ENCODE data around the gene ZNF319. TPM values are rescaled to one million over a fixed set of nuclear protein-coding genes. Genes with fewer than 3 reads are reported as not detected.

ZNF319 gene
- total and polyA plus RNA-seq, 2 donors from 2014 or later: 2.9 to 10.9 TPM

- TF ChIP-seq CTCF (IDR thresholded peaks at IDR 0.05; ENCODE audit: borderline replicate concordance, extremely low read depth, insufficient read depth): no peak
- Histone ChIP-seq H3K36me3 (ENCODE audit: control insufficient read depth in 2 of 3, insufficient read depth in 3 of 3, low read length in 3 of 3) (no peaks in the 10 kb centered on the region), H3K9ac (ENCODE audit: low read length in 3 of 3) (no peak overlapping the region), H3K27ac (ENCODE audit: low read depth in 2 of 2, low read length in 2 of 2) (no peak overlapping the region), H3K27me3 (ENCODE audit: control insufficient read depth, insufficient read depth, low read length) (no peaks in the 10 kb centered on the region), H3K4me3 (ENCODE audit: low read length in 3 of 3) (no peak overlapping the region), H3K9me3 (ENCODE audit: control insufficient read depth in 2 of 3, insufficient read depth in 1 of 3, low read length in 3 of 3) (no peaks in the 10 kb centered on the region), H3K4me1 (ENCODE audit: control insufficient read depth in 2 of 3, insufficient read depth in 2 of 3, low read depth in 1 of 3, low read length in 3 of 3) (no peaks in the 10 kb centered on the region)
- DNase-seq: peak in 1 of 5 donors; percentile 74
- FAIRE-seq: no peak
- intact Hi-C loops (cut with DNase I): no loop called here
These were observed 22.9 kb downstream of the ZNF319 start for GRCh38 chr16:57977418-57978069.

GRCh38 chr16:57976331-57976796 is 24.1 kb downstream of the ZNF319 start:
- DNase-seq: peak in 1 of 5 donors; percentile 35
- H3K36me3 ChIP-seq (ENCODE audit: control insufficient read depth in 2 of 3, insufficient read depth in 3 of 3, low read length in 3 of 3): no peaks in the 10 kb centered on the region
- H3K4me3 ChIP-seq (ENCODE audit: low read length in 3 of 3): no peak overlapping the region
- no peak overlapping the region for H3K27ac ChIP-seq (ENCODE audit: low read depth in 2 of 2, low read length in 2 of 2)
- intact Hi-C loops (cut with DNase I): no loop called here
- H3K9ac ChIP-seq (ENCODE audit: low read length in 3 of 3): no peak overlapping the region
- no peaks in the 10 kb centered on the region for H3K27me3 ChIP-seq (ENCODE audit: control insufficient read depth, insufficient read depth, low read length)
- no peaks in the 10 kb centered on the region for H3K4me1 ChIP-seq (ENCODE audit: control insufficient read depth in 2 of 3, insufficient read depth in 2 of 3, low read depth in 1 of 3, low read length in 3 of 3)
- TF ChIP-seq CTCF (IDR thresholded peaks at IDR 0.05; ENCODE audit: borderline replicate concordance, extremely low read depth, insufficient read depth): no peak
- no peak for FAIRE-seq
- no peaks in the 10 kb centered on the region for H3K9me3 ChIP-seq (ENCODE audit: control insufficient read depth in 2 of 3, insufficient read depth in 1 of 3, low read length in 3 of 3)

- Histone ChIP-seq H3K27ac (ENCODE audit: low read depth in 2 of 2, low read length in 2 of 2) (no peak overlapping the region), H3K36me3 (ENCODE audit: control insufficient read depth in 2 of 3, insufficient read depth in 3 of 3, low read length in 3 of 3) (no peaks in the 10 kb centered on the region), H3K4me3 (ENCODE audit: low read length in 3 of 3) (no peak overlapping the region), H3K27me3 (ENCODE audit: control insufficient read depth, insufficient read depth, low read length) (no peaks in the 10 kb centered on the region), H3K4me1 (ENCODE audit: control insufficient read depth in 2 of 3, insufficient read depth in 2 of 3, low read depth in 1 of 3, low read length in 3 of 3) (no peaks in the 10 kb centered on the region), H3K9ac (ENCODE audit: low read length in 3 of 3) (no peak overlapping the region), H3K9me3 (ENCODE audit: control insufficient read depth in 2 of 3, insufficient read depth in 1 of 3, low read length in 3 of 3) (no peaks in the 10 kb centered on the region)
- intact Hi-C loops (cut with DNase I): no loop called here
- DNase-seq: no peak
- TF ChIP-seq CTCF (IDR thresholded peaks at IDR 0.05; ENCODE audit: borderline replicate concordance, extremely low read depth, insufficient read depth): no peak
- FAIRE-seq: no peak
These were observed 28.2 kb downstream of the ZNF319 start for GRCh38 chr16:57972306-57972705.

- TF ChIP-seq CTCF (IDR thresholded peaks at IDR 0.05; ENCODE audit: borderline replicate concordance, extremely low read depth, insufficient read depth): no peak
- intact Hi-C loops (cut with DNase I): no loop called here
- no peaks in the 10 kb centered on the region for H3K27me3 ChIP-seq (ENCODE audit: control insufficient read depth, insufficient read depth, low read length)
- no peak for FAIRE-seq
- H3K9me3 ChIP-seq (ENCODE audit: control insufficient read depth in 2 of 3, insufficient read depth in 1 of 3, low read length in 3 of 3): no peaks in the 10 kb centered on the region
- no peak overlapping the region for H3K9ac ChIP-seq (ENCODE audit: low read length in 3 of 3)
- no peaks in the 10 kb centered on the region for H3K36me3 ChIP-seq (ENCODE audit: control insufficient read depth in 2 of 3, insufficient read depth in 3 of 3, low read length in 3 of 3)
- H3K4me3 ChIP-seq (ENCODE audit: low read length in 3 of 3): no peak overlapping the region
- H3K4me1 ChIP-seq (ENCODE audit: control insufficient read depth in 2 of 3, insufficient read depth in 2 of 3, low read depth in 1 of 3, low read length in 3 of 3): no peaks in the 10 kb centered on the region
- no peak overlapping the region for H3K27ac ChIP-seq (ENCODE audit: low read depth in 2 of 2, low read length in 2 of 2)
- DNase-seq: no peak
These were observed 28.6 kb downstream of the ZNF319 start for GRCh38 chr16:57971848-57972247.
